HepG2 (cell line): ENCODE results near the gene RUVBL1. TPM values are rescaled to one million over a fixed set of nuclear protein-coding genes. Genes with fewer than 3 reads are reported as not detected.

Experiments
- CENPBD1 ChIP-seq: sonication (generic); formaldehyde crosslinking; IDR thresholded peaks from 2 replicates; pipeline ENCODE4 v1.8.0; 2022; ENCODE audit warnings: missing genetic modification reagents, low read depth, mild to moderate bottlenecking, borderline replicate concordance
- CREB1 ChIP-seq, 2 experiments: fragments of 450-650 bp in 1 of 2; IDR thresholded peaks; 2 replicates each; pipeline ENCODE4 v1.6.1; 2016 to 2017; ENCODE audit warnings: control low read depth in 1 of 2, mild to moderate bottlenecking in 1 of 2, missing compliant biosample characterization in 1 of 2, missing genetic modification characterization in 1 of 2
- E2F1 ChIP-seq: sonication (generic); formaldehyde crosslinking; IDR thresholded peaks from 2 replicates; pipeline ENCODE4 v1.5.0; 2020; ENCODE audit warnings: missing genetic modification reagents
- GLI4 ChIP-seq: sonication (generic); formaldehyde crosslinking; IDR thresholded peaks from 2 replicates; pipeline ENCODE4 v1.5.1; 2020; ENCODE audit warnings: missing genetic modification reagents, mild to moderate bottlenecking, moderate library complexity, borderline replicate concordance
- GMEB2 ChIP-seq: IDR thresholded peaks from 2 replicates; pipeline ENCODE4 v1.6.1; 2016; ENCODE audit warnings: missing biosample characterization, missing genetic modification reagents, low read depth
- HCFC1 ChIP-seq: fragments of 150-350 bp; IDR thresholded peaks from 2 replicates; pipeline ENCODE4 v1.6.1; 2014; ENCODE audit warnings: low read depth, low read length
- ISX ChIP-seq: sonication (generic); formaldehyde crosslinking; conservative IDR thresholded peaks from 2 replicates; pipeline ENCODE4 v1.5.0; 2020; ENCODE audit warnings: missing genetic modification reagents
- MYPOP ChIP-seq: sonication (generic); formaldehyde crosslinking; IDR thresholded peaks from 2 replicates; pipeline ENCODE4 v1.8.1; 2023; ENCODE audit warnings: mild to moderate bottlenecking, moderate library complexity, missing genetic modification reagents
- RBM22 ChIP-seq: fragments of 200-400 bp; formaldehyde crosslinking; optimal IDR thresholded peaks from 2 replicates; pipeline ENCODE3; 2017; ENCODE audit warnings: mild to moderate bottlenecking, low read length, moderate library complexity
- RFX5 ChIP-seq: IDR thresholded peaks from 2 replicates; pipeline ENCODE4 v1.6.1; 2011; ENCODE audit warnings: low read depth, low read length, improper control_type of control experiment
- TEAD3 ChIP-seq: optimal IDR thresholded peaks from 2 replicates; pipeline ENCODE3; 2016; ENCODE audit warnings: borderline replicate concordance
- ZBTB37 ChIP-seq: sonication (generic); formaldehyde crosslinking; IDR thresholded peaks from 2 replicates; pipeline ENCODE4 v1.4.0; 2020; ENCODE audit warnings: mild to moderate bottlenecking, missing genetic modification reagents
- ZMAT5 ChIP-seq: sonication (generic); formaldehyde crosslinking; IDR thresholded peaks from 2 replicates; pipeline ENCODE4 v1.5.0; 2020; ENCODE audit warnings: mild to moderate bottlenecking, low read depth, missing genetic modification reagents, borderline replicate concordance
- ZNF616 ChIP-seq: sonication (generic); formaldehyde crosslinking; IDR thresholded peaks from 2 replicates; pipeline ENCODE4 v1.5.0; 2020; ENCODE audit warnings: low read depth, mild to moderate bottlenecking, missing genetic modification reagents
- ZNF713 ChIP-seq: sonication (generic); formaldehyde crosslinking; IDR thresholded peaks from 2 replicates; pipeline ENCODE4 v1.4.0; 2020; ENCODE audit warnings: mild to moderate bottlenecking, missing genetic modification reagents
- ZNF792 ChIP-seq: IDR thresholded peaks from 2 replicates; pipeline ENCODE4 v1.6.1; 2016
- ZNF841 ChIP-seq: sonication (generic); formaldehyde crosslinking; IDR thresholded peaks from 2 replicates; pipeline ENCODE4 v1.8.1; 2023; ENCODE audit warnings: missing genetic modification reagents, borderline replicate concordance
- polyA plus RNA-seq, 8 experiments: library from polyadenylated mRNA; depleted of rRNA in 3 of 8; stranded (reverse) in 7 of 8; unstranded in 1 of 8; fragments of >200 nt; fragmentation: Illumina TruSeq in 4 of 8; extraction: Trizol in 4 of 8; gene quantifications; 2 replicates each; pipeline versions ENCODE4 v1.2.1 to v1.2.3, GENCODE V29; 2011 to 2016; ENCODE audit warnings: low read depth in 4 of 8, missing spikeins in 1 of 8, mixed read lengths in 1 of 8; ENCODE audit not compliant: insufficient read depth in 1 of 8
- total RNA-seq, 5 experiments: library from RNA; depleted of rRNA; stranded (reverse); fragments of >200 nt; fragmentation: Illumina TruSeq; extraction: Trizol; gene quantifications; 2 replicates each; pipeline ENCODE4 v1.2.3, GENCODE V29; 2016; ENCODE audit warnings: low read depth in 1 of 5

The RUVBL1 gene
- total and polyA plus RNA-seq, 2 of the 13 experiments (the other 11 are each of a cell fraction or from before 2014, with no cell fraction given): 32.7 to 86.3 TPM

GRCh38 chr3:128052595-128053351, 70.8 kb downstream of the RUVBL1 start (continued):
- TF ChIP-seq GMEB2 (CRISPR knock-in tag): no peak
- TF ChIP-seq ZBTB37 (CRISPR knock-in tag): no peak
- TF ChIP-seq E2F1 (CRISPR knock-in tag): 0 out of 2 replicates have a peak, but pooled peaks have one; percentile 8
- TF ChIP-seq RBM22: no peak
- TF ChIP-seq ISX (CRISPR knock-in tag): no peak
- TF ChIP-seq ZMAT5 (CRISPR knock-in tag): no peak
- no peak for TF ChIP-seq CENPBD1 (CRISPR knock-in tag)
- TF ChIP-seq HCFC1: no peak
- no peak for TF ChIP-seq RFX5
- TF ChIP-seq TEAD3 (CRISPR knock-in tag): no peak
- no peak for TF ChIP-seq ZNF616
- 0 out of 2 replicates have a peak, but pooled peaks have one; percentile 6 for TF ChIP-seq ZNF841 (CRISPR knock-in tag)
- no peak for TF ChIP-seq GLI4 (CRISPR knock-in tag)
- no peak; the same call in 1 of the 2 replicates for TF ChIP-seq MYPOP (CRISPR knock-in tag)
- no peak for TF ChIP-seq ZNF713 (CRISPR knock-in tag)
- no peak for TF ChIP-seq CREB1 (IDR thresholded peaks at IDR 0.05)
- TF ChIP-seq CREB1 (CRISPR knock-in tag; IDR thresholded peaks at IDR 0.05): no peak
- no peak for TF ChIP-seq ZNF792 (CRISPR knock-in tag)
